GM18520 (cell line): ENCODE measurements around the gene RAB9A.

Experiments used
- ATAC-seq: cut with Tn5 transposase; IDR thresholded peaks from one replicate; pipeline ENCODE4 v1.9.1; 2021; ENCODE audit not compliant: unreplicated experiment

The RAB9A gene

GRCh38 chrX:13742397-13743176, 53.7 kb downstream of the RAB9A start:
- ATAC-seq = peak; percentile 88

GRCh38 chrX:13747836-13748235, 58.9 kb downstream of the RAB9A start:
- no peak for ATAC-seq

- no peak for ATAC-seq
Observed at GRCh38 chrX:13748486-13748885, 59.6 kb downstream of the RAB9A start.

- peak; percentile 42 for ATAC-seq
Observed at GRCh38 chrX:13750204-13750603, 61.3 kb downstream of the RAB9A start.

GRCh38 chrX:13750812-13751211, 61.9 kb downstream of the RAB9A start:
- no peak for ATAC-seq

GRCh38 chrX:13752141-13752540, 63.2 kb downstream of the RAB9A start:
- no peak for ATAC-seq

- ATAC-seq = no peak
Observed at GRCh38 chrX:13752646-13753045, 63.7 kb downstream of the RAB9A start.

- no peak for ATAC-seq
Observed at GRCh38 chrX:13754765-13755164, 65.8 kb downstream of the RAB9A start.

GRCh38 chrX:13755254-13755653, 66.3 kb downstream of the RAB9A start:
- ATAC-seq = no peak

GRCh38 chrX:13756381-13756780, 67.5 kb downstream of the RAB9A start:
- no peak for ATAC-seq

- peak; percentile 50 for ATAC-seq
Observed at GRCh38 chrX:13759152-13759718, 70.3 kb downstream of the RAB9A start.
